Activated naive CD8-positive, alpha-beta T cell treated with anti-CD3 and anti-CD28 coated beads, Interleukin-2, amount 50 U/mL, for 16 hours (primary cell): Measurements from ENCODE around the gene TMPRSS12.
"Not testable (repeated sequence)": the region's sequence is repeated elsewhere in the genome, so short reads cannot be mapped to it uniquely, and the experiment has no call there.

ENCODE experiments used
- DNase-seq: peaks from one replicate; pipeline ENCODE4 v3.0.0-alpha.2; 2020; ENCODE audit warnings: low read depth, low spot score

TMPRSS12 gene

GRCh38 chr12:50859621-50860310, 17.0 kb downstream of the TMPRSS12 start:
- DNase-seq = no peak

- DNase-seq = no peak
Observed at GRCh38 chr12:50862316-50862715, 19.6 kb downstream of the TMPRSS12 start.

GRCh38 chr12:50865266-50865665, 22.5 kb downstream of the TMPRSS12 start:
- no peak for DNase-seq

- DNase-seq = not testable (repeated sequence)
Observed at GRCh38 chr12:50868881-50869280, 26.2 kb downstream of the TMPRSS12 start.

- no peak for DNase-seq
Observed at GRCh38 chr12:50882563-50882962, 39.8 kb downstream of the TMPRSS12 start.

- DNase-seq = no peak
Observed at GRCh38 chr12:50887191-50887590, 44.5 kb downstream of the TMPRSS12 start.

GRCh38 chr12:50888666-50889065, 45.9 kb downstream of the TMPRSS12 start:
- DNase-seq = no peak

GRCh38 chr12:50894241-50894640, 51.5 kb downstream of the TMPRSS12 start:
- DNase-seq = no peak

GRCh38 chr12:50901685-50902113, 59.0 kb downstream of the TMPRSS12 start:
- no peak for DNase-seq

GRCh38 chr12:50908479-50908878, 65.8 kb downstream of the TMPRSS12 start:
- not testable (repeated sequence) for DNase-seq

- DNase-seq = not testable (repeated sequence)
Observed at GRCh38 chr12:50912361-50912760, 69.6 kb downstream of the TMPRSS12 start.

- no peak for DNase-seq
Observed at GRCh38 chr12:50913224-50913623, 70.5 kb downstream of the TMPRSS12 start.

GRCh38 chr12:50914872-50915484, 72.3 kb downstream of the TMPRSS12 start:
- no peak for DNase-seq

GRCh38 chr12:50916292-50916691, 73.6 kb downstream of the TMPRSS12 start:
- DNase-seq = no peak

- DNase-seq = no peak
Observed at GRCh38 chr12:50918584-50919316, 76.0 kb downstream of the TMPRSS12 start.

- DNase-seq = no peak
Observed at GRCh38 chr12:50922820-50923219, 80.1 kb downstream of the TMPRSS12 start.

- no peak for DNase-seq
Observed at GRCh38 chr12:50923361-50924130, 80.8 kb downstream of the TMPRSS12 start.

GRCh38 chr12:50924131-50924438, 81.4 kb downstream of the TMPRSS12 start:
- no peak for DNase-seq

- no peak for DNase-seq
Observed at GRCh38 chr12:50924439-50925341, 82.0 kb downstream of the TMPRSS12 start.

- DNase-seq = no peak
Observed at GRCh38 chr12:50925342-50925651, 82.6 kb downstream of the TMPRSS12 start.

- DNase-seq = no peak
Observed at GRCh38 chr12:50925920-50926319, 83.2 kb downstream of the TMPRSS12 start.
